Measurements from ENCODE around the gene CCDC117.
"Not testable (repeated sequence)": the region's sequence is repeated elsewhere in the genome, so short reads cannot be mapped to it uniquely, and the experiment has no call there.

The CCDC117 gene

GRCh38 chr22:28822930-28823551, 50.5 kb downstream of the CCDC117 start:
- DNase-seq (ENCODE audit: extremely low spot score, insufficient read length, low read depth) (no peak), FAIRE-seq (no peak)

- FAIRE-seq; DNase-seq (ENCODE audit: extremely low spot score, insufficient read length, low read depth): not testable (repeated sequence)
Measured at GRCh38 chr22:28824455-28824854, 52.0 kb downstream of the CCDC117 start.

GRCh38 chr22:28826430-28826829, 53.9 kb downstream of the CCDC117 start:
- not testable (repeated sequence) for FAIRE-seq; DNase-seq (ENCODE audit: extremely low spot score, insufficient read length, low read depth)

- FAIRE-seq, result no peak
- no peak for DNase-seq (ENCODE audit: extremely low spot score, insufficient read length, low read depth)
Measured at GRCh38 chr22:28826921-28827320, 54.4 kb downstream of the CCDC117 start.

- DNase-seq (ENCODE audit: extremely low spot score, insufficient read length, low read depth) (peak; percentile 58), FAIRE-seq (peak; percentile 86)
Measured at GRCh38 chr22:28829358-28830181, 57.1 kb downstream of the CCDC117 start.

GRCh38 chr22:28830441-28830840, 57.9 kb downstream of the CCDC117 start:
- DNase-seq (ENCODE audit: extremely low spot score, insufficient read length, low read depth) (no peak), FAIRE-seq (no peak)

- DNase-seq (ENCODE audit: extremely low spot score, insufficient read length, low read depth) (no peak), FAIRE-seq (no peak)
Measured at GRCh38 chr22:28831140-28832072, 58.9 kb downstream of the CCDC117 start.

GRCh38 chr22:28832731-28833130, 60.2 kb downstream of the CCDC117 start:
- FAIRE-seq (no peak), DNase-seq (ENCODE audit: extremely low spot score, insufficient read length, low read depth) (no peak)

GRCh38 chr22:28833276-28833923, 60.9 kb downstream of the CCDC117 start:
- FAIRE-seq, result no peak
- DNase-seq (ENCODE audit: extremely low spot score, insufficient read length, low read depth), result no peak

GRCh38 chr22:28835630-28836189, 63.2 kb downstream of the CCDC117 start:
- FAIRE-seq, result no peak
- no peak for DNase-seq (ENCODE audit: extremely low spot score, insufficient read length, low read depth)

GRCh38 chr22:28837640-28838039, 65.1 kb downstream of the CCDC117 start:
- no peak for FAIRE-seq
- no peak for DNase-seq (ENCODE audit: extremely low spot score, insufficient read length, low read depth)
